Measurements from ENCODE around the gene ZNF597.
"Not testable (repeated sequence)": the region's sequence is repeated elsewhere in the genome, so short reads cannot be mapped to it uniquely, and the experiment has no call there.

The ZNF597 gene

GRCh38 chr16:3475604-3476375 is 32.5 kb upstream of the ZNF597 start:
- no peak for DNase-seq

- DNase-seq, result not testable (repeated sequence)
Measured at GRCh38 chr16:3474870-3475269, 31.6 kb upstream of the ZNF597 start.

GRCh38 chr16:3474136-3474779 is 31.0 kb upstream of the ZNF597 start:
- no peak for DNase-seq

- DNase-seq, result not testable (repeated sequence)
Measured at GRCh38 chr16:3473596-3473943, 30.3 kb upstream of the ZNF597 start.

DNA sequence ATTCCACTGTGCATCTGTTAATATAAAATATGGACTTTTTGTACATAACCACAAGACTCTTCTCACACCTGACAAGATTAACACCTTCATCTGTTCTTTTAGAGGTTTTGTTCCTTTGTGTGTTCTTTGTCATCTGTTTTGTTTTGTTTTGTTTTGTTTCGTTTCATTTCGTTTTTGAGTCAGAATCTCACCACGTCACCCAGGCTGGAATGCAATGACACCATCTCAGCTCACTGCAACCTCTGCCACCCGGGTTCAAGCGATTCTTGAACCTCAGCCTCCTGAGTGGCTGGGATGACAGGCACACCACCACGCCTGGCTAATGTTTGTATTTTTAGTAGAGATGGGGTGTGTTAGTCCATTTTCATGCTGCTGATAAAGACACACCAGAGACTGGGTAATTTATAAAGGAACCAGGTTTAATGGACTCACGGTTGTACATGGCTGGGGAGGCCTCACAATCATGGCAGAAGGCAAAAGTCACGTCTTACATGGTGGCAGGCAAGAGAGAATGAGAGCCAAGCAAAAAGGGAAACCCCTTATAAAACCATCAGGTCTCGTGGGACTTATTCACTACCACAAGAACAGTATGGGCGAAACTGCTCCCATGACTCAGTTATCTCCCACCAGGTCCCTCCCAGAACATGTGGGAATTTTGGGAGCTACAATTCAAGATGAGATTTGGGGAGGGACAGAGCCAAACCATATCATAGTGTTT is 29.7 kb upstream of the ZNF597 start:
- no peak for DNase-seq

- DNase-seq, result peak in 1 of 14 donors; percentile 72
Measured at GRCh38 chr16:3471518-3472176, 28.3 kb upstream of the ZNF597 start.

DNA sequence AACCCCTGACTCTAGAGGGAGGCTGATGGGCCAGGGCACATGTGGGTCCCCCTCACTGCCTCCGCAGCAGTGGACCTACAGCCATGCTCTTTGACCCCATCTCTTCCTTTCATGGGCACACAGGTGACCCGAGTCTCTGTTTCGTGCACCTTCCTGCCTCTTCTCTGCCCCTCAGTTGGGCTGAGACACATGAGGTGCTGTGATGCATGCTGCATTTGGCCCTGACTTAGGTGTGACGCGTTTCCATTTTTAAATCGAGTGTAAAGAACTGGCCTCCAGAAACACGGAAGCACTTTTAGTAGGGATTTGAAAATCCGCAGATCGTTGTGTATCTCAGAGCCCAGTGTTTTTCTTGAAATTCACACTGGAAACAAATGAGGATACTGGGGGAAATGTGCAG is 27.4 kb upstream of the ZNF597 start:
- peak in 1 of 14 donors; percentile 14 for DNase-seq

- DNase-seq, result no peak
Measured at GRCh38 chr16:3469736-3470135, 26.4 kb upstream of the ZNF597 start.

DNA sequence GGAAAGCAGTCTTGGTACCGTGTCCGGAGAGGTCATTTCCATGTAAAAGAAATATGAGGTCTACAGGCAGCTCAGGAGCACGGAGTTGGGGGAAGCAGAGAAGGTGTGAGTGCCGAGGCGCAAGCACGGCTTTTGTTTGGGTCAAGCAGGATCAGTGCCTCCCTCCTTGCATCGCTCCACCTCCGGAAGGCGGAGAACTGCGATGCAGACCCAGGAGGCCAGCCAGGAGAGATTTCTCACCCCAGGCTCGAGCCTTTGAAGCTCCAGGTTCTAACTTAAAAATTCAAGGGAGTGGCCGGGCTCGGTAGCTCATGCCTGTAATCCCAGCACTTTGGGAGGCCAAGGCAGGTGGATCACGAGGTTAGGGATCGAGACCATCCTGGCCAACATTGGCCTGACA is 25.2 kb upstream of the ZNF597 start:
- no peak for DNase-seq

- no peak for DNase-seq
Measured at GRCh38 chr16:3467921-3468320, 24.6 kb upstream of the ZNF597 start.

- no peak for DNase-seq
Measured at GRCh38 chr16:3467182-3467581, 23.9 kb upstream of the ZNF597 start.

- DNase-seq, result no peak
Measured at GRCh38 chr16:3465911-3466584, 22.7 kb upstream of the ZNF597 start.

DNA sequence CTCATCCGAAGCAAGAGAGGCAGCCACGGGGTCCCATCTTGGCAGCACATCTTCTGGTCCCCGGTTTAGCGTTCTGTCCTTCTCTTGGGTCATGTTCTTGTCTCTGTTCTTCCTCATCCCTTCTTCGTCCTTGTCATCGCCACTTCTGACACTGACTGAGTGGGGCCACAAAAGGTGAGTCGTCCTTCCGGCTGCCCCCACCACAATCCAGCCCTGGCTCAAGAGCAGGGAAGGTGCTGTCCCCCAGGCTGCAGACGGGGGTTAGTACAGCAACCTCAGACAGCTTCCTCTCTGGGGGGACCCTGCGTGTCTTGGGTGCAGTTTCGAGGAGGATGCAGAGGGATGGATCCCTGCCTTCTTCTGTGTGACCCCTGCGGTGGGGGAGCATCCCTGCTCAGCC is 22.0 kb upstream of the ZNF597 start:
- DNase-seq, result no peak

DNA sequence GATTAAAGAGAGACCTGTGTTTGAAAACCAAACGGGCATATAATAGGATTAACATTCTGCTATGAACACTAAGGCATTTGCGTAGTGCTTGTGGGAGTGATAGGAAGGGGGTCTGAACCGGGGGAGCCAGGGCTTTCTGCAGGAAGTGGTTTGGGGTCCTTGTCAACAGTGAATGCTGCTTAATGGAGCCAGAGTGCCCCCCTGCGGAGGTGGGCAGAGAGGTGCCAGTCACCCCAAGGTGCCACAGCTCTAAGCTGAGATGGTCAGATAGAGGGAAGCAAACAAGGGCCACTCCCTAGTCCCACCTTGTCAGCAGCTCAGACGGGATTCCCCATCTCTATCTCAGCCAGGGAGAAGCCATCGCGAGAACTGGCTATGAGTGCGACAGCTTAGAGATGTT is 17.8 kb upstream of the ZNF597 start:
- DNase-seq, result no peak

GRCh38 chr16:3460585-3460984 is 17.3 kb upstream of the ZNF597 start:
- no peak for DNase-seq

- no peak for DNase-seq
Measured at GRCh38 chr16:3460121-3460520, 16.8 kb upstream of the ZNF597 start.

DNA sequence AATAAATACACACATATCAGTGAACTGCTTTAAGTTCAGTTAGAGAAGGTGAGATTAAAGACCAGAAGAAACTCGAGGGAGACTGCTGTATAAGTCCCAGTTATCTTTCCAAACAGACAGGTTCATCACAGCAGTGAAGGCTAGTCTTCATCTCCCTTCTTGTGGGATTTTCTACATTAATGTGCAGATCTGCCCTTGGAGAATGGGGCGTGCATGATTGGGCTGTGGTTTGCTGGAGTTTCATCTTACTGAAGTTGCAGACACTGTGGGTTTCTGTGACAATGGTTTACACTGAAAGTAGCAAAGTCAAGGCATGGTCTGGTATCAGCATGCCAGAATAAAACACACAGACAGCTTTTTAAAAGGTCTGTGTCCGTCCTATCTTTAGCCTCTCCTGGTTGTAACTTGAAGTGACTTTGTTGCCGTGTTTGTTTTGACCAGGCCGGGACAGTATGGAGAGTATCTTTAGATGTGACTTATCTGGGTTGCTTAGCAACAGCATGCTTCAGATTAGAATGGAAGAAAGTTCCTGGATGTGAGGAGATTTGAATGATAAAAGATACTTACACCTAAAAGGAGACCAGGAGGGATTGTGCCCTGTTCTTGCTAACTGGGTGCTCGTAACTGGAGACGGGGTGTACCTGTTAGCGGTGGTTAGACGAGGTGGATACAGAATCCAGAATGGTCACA is 16.2 kb upstream of the ZNF597 start:
- peak in 1 of 14 donors; percentile 22 for DNase-seq

DNA sequence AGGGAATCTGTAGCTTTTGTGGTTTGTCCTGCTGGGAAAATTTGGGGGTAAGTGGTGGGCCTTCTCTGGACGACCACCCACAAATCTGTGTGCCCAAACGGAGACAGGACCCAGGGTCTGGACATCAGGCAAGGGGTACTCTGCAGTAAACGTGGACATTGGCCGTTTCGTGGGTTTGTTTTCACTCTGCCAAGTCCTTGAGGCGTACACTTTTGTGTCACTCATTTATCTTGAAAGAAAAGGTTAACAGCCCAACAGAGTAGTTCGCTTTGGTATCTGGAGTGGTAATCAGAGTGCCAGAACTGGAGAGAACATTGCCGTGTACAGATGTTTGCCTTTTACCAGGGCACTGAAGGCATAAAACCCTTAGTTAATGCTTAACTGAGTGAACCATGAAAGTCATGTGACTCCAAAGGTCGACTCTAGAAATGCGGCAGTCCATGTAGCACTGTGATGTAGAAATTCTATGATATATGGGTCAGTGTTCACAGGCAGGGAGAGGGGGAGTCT is 15.6 kb upstream of the ZNF597 start:
- DNase-seq, result peak in 2 of 14 donors; percentile 17 to 50

GRCh38 chr16:3458278-3458851 is 15.1 kb upstream of the ZNF597 start:
- peak in 9 of 14 donors; percentile 22 to 60 (median 38) for DNase-seq

DNA sequence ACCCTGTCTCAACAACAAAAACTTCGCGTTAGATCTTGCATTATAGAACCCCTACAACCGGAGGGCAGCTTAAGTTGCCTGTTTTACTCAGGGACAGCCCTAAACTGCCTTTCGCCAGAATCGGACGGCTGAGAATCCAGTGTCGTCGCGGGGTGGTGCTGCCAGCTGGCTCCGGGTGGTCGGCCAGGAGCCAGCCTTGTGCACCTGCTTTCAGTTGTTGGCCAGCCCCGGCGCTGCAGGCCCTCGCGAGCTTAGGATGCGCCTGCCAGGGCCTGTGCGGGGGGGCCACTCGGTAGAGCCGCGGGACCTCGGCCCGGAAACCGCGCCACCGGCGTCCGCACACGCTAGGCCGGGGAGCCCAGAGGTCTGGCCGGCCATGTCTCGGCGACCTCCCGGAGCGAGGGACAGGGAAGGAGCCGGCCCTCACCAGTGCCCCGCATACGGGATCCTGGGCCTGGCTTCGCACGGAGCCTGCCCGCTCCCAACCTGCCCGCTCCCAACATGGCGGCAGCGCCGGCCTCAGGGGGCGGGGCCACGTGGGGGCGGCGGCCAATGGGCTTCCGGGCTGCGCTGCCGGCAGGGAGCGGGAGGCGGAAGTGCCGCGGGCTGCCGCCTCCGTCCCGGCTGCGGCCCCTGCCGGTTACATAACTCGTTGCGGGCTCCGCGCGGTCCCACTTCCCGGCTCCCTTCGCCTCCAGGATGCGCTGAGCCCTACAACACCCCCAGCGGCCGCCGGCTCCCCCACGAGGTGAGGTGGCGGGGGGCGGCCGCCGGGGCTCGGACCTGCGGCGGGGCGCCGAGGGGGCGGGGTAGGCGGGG is 14.3 kb upstream of the ZNF597 start:
- DNase-seq, result peak; percentile 79 to 97 (median 90)
